ENCODE measurements around the gene INO80. TPM values are rescaled to one million over a fixed set of nuclear protein-coding genes. Genes with fewer than 3 reads are reported as not detected.

The INO80 gene
- polyA plus RNA-seq, 4 donors, result 6.9 to 18.7 (median 11.5) TPM

DNA sequence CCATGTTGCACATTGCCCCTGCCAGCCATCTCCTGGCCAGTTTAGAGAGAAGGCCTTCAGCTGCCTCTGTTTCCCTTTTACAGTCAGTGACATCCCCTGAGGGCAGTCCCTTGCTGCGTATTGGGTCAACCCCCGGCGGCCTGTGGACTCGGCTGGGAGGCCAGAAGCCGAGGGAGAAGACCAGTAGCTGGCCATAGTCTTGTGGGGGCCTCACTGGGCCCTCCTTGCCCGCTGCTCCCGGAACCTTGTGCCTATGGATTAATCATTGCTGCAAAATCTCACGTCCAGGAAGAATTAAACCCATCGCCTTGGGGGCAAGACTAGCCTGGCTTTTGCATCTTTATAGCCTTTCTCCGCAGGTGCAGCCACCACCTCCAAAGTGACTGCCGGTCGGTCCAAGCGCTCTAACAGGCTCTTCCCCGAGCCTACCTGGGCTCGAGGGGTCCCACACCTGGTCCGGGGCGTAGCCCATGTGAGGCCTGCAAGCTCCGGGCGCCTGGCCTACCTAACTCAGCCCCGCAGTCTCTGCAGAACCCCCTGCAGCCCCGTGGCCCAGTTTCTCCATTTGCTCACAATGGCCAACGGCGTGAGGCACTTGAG is 163.7 kb downstream of the INO80 start:
- Histone ChIP-seq H3K27me3 (ENCODE audit: control insufficient read depth in 3 of 3, insufficient read depth in 3 of 3, low read length in 3 of 3) (peaks cover 0 to 4% (median 0%) of the 10 kb centered on the region in 3 donors), H3K36me3 (ENCODE audit: control insufficient read depth in 3 of 3, insufficient read depth in 2 of 3, low read depth in 1 of 3, low read length in 3 of 3) (peaks cover 0 to 3% (median 0%) of the 10 kb centered on the region in 3 donors), H3K9me3 (ENCODE audit: control insufficient read depth in 2 of 2, insufficient read depth in 1 of 2, low read depth in 1 of 2, low read length in 1 of 2) (no peaks in the 10 kb centered on the region), H3K27ac (ENCODE audit: low read depth in 1 of 3, low read length in 2 of 3) (peak overlapping the region; percentile 56 to 94 (median 73)), H3K4me1 (ENCODE audit: control insufficient read depth in 3 of 3, insufficient read depth in 2 of 3, low read depth in 1 of 3, low read length in 2 of 3) (peaks cover 0 to 19% (median 3%) of the 10 kb centered on the region in 3 donors), H3K4me3 (ENCODE audit: low read depth in 1 of 3, low read length in 3 of 3) (peak overlapping the region; percentile 30 to 74 (median 40))
- no peak for DNase-seq
- WGBS, 3 donors, result 32 to 47% (median 40%) methylated on average over 23 of the region's 23 CpGs
- no peak for FAIRE-seq

- 89 to 93% (median 91%) methylated on average over 4 of the region's 4 CpGs for WGBS, 3 donors
These were observed 164.3 kb downstream of the INO80 start for GRCh38 chr15:40951764-40952163.

DNA sequence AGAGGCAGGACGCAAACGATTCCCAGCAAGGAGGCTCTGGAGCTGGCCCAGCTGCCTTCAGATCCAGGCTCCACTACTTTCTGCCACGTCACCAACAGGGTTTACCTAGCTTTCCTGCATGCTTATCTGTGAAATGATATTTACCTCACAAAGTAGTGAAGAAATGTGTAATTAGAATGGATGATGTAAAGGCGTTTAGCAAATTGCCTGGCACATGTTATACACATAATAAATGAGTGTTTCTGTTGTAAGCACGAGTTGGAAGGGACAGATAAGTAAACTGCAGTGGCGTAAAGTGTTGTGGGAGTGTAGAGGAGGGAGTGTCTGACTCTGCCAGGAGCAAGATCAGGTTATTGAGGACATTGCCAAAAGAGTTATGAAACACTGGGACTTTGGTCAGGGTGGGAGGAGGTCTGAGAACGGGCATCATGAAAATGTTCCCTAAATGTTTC is 166.3 kb downstream of the INO80 start:
- FAIRE-seq, result no peak
- Histone ChIP-seq H3K9me3 (ENCODE audit: control insufficient read depth in 2 of 2, insufficient read depth in 1 of 2, low read depth in 1 of 2, low read length in 1 of 2) (no peaks in the 10 kb centered on the region), H3K27ac (ENCODE audit: low read depth in 1 of 3, low read length in 2 of 3) (peak overlapping the region; percentile 24 to 65 (median 54)), H3K27me3 (ENCODE audit: control insufficient read depth in 3 of 3, insufficient read depth in 3 of 3, low read length in 3 of 3) (peaks cover 0 to 4% (median 0%) of the 10 kb centered on the region in 3 donors), H3K36me3 (ENCODE audit: control insufficient read depth in 3 of 3, insufficient read depth in 2 of 3, low read depth in 1 of 3, low read length in 3 of 3) (no peaks in the 10 kb centered on the region), H3K4me3 (ENCODE audit: low read depth in 1 of 3, low read length in 3 of 3) (no peak overlapping the region), H3K4me1 (ENCODE audit: control insufficient read depth in 3 of 3, insufficient read depth in 2 of 3, low read depth in 1 of 3, low read length in 2 of 3) (peaks cover 0 to 19% (median 3%) of the 10 kb centered on the region in 3 donors)
- DNase-seq, result peak; percentile 85 to 87
- WGBS, 3 donors, result 12 to 55% (median 27%) methylated on average over 7 of the region's 7 CpGs

More at GRCh38 chr15:40951764-40952163, 164.3 kb downstream of the INO80 start:
- Histone ChIP-seq H3K4me3 (ENCODE audit: low read depth in 1 of 3, low read length in 3 of 3) (no peak overlapping the region), H3K27me3 (ENCODE audit: control insufficient read depth in 3 of 3, insufficient read depth in 3 of 3, low read length in 3 of 3) (peaks cover 0 to 4% (median 0%) of the 10 kb centered on the region in 3 donors), H3K9me3 (ENCODE audit: control insufficient read depth in 2 of 2, insufficient read depth in 1 of 2, low read depth in 1 of 2, low read length in 1 of 2) (no peaks in the 10 kb centered on the region), H3K4me1 (ENCODE audit: control insufficient read depth in 3 of 3, insufficient read depth in 2 of 3, low read depth in 1 of 3, low read length in 2 of 3) (peaks cover 0 to 19% (median 3%) of the 10 kb centered on the region in 3 donors), H3K36me3 (ENCODE audit: control insufficient read depth in 3 of 3, insufficient read depth in 2 of 3, low read depth in 1 of 3, low read length in 3 of 3) (peaks cover 0 to 3% (median 0%) of the 10 kb centered on the region in 3 donors), H3K27ac (ENCODE audit: low read depth in 1 of 3, low read length in 2 of 3) (no peak overlapping the region)
- DNase-seq (no peak), FAIRE-seq (no peak)

DNA sequence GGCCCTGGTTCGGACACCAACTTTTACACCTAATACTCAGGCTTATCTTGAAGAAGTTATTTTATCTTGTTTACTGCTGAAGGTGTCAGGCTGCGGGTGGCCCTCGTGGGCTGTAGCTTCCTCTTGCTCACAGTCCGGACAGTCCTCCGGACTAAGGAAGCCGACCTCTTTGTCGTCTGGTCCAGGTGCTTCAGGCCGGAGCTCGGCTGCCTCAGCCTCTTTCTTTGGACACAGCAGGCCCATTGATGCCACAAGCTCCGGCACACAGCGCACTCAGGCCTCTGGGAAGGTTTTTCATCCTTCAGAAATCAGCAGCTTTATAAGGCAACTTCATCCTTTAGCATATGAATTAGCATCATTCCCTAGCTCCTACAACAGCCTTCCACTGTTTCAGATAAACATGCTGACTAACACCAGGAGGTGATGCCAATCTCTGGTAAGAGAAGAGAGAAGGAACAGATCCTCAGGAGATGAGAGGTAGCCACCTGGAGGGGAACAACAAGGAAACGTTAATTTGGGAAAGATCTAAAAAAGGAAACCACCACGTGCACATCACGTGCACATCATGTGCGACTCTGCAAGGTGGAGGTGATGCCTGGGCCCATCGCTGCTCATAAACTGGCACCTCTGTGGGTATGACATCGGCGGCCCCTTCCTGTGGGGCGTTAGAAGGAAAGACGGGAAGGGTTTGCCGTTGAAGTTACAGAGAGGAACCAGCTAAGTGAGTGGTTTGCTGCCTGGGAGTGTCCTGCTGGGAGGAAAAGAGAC is 167.2 kb downstream of the INO80 start:
- peaks cover 0 to 4% (median 0%) of the 10 kb centered on the region in 3 donors for H3K27me3 ChIP-seq (ENCODE audit: control insufficient read depth in 3 of 3, insufficient read depth in 3 of 3, low read length in 3 of 3)
- no peak for FAIRE-seq
- no peak for DNase-seq
- H3K27ac ChIP-seq (ENCODE audit: low read depth in 1 of 3, low read length in 2 of 3), result peak overlapping the region in 2 of 3 donors; percentile 54 to 65
- no peaks in the 10 kb centered on the region for H3K36me3 ChIP-seq (ENCODE audit: control insufficient read depth in 3 of 3, insufficient read depth in 2 of 3, low read depth in 1 of 3, low read length in 3 of 3)
- no peaks in the 10 kb centered on the region for H3K9me3 ChIP-seq (ENCODE audit: control insufficient read depth in 2 of 2, insufficient read depth in 1 of 2, low read depth in 1 of 2, low read length in 1 of 2)
- H3K4me1 ChIP-seq (ENCODE audit: control insufficient read depth in 3 of 3, insufficient read depth in 2 of 3, low read depth in 1 of 3, low read length in 2 of 3), result peaks cover 0 to 19% (median 3%) of the 10 kb centered on the region in 3 donors
- WGBS, 3 donors, result 75 to 81% (median 78%) methylated on average over 21 of the region's 21 CpGs
- no peak overlapping the region for H3K4me3 ChIP-seq (ENCODE audit: low read depth in 1 of 3, low read length in 3 of 3)

DNA sequence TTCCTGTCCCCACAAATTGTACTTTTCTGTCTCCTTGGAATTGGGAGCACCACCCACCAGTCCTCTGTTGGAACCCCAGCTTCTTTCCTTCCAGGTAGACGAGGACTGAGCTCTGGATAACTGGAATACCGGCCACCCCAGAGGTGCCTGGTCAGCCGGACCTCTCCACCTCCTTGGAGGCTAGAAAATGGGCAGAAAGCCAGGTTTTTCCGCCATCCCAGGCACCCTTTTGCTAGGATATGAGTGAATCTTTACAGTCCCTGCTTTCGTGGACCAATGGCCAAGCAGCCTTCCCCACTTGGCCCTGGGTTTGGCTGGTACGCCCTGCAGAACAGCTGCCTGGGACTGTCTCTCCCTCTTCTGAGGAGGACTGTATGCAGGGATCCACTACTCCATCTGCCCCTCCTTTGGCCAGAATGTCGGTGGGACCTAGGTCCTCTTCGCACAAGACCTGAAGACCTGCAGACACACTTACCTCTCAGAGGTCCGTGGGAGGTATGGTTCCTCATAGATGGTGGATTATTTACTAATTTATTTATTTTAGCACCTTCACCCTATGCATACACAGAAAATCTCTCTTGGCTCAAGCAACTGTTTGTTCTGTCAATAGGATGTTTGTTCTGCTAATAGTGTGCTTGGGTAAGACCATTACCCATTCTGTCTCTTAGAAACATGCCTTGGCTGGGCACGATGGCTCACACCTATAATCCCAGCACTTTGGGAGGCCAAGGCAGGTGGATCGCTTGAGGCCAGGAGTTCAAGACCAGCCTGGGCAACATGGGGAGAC is 171.4 kb downstream of the INO80 start:
- 88 to 94% (median 93%) methylated on average over 11 of the region's 11 CpGs for WGBS, 3 donors
- Histone ChIP-seq H3K4me1 (ENCODE audit: control insufficient read depth in 3 of 3, insufficient read depth in 2 of 3, low read depth in 1 of 3, low read length in 2 of 3) (peaks cover 0 to 30% (median 0%) of the 10 kb centered on the region in 3 donors), H3K36me3 (ENCODE audit: control insufficient read depth in 3 of 3, insufficient read depth in 2 of 3, low read depth in 1 of 3, low read length in 3 of 3) (peaks cover 0 to 7% (median 0%) of the 10 kb centered on the region in 3 donors), H3K4me3 (ENCODE audit: low read depth in 1 of 3, low read length in 3 of 3) (no peak overlapping the region), H3K27ac (ENCODE audit: low read depth in 1 of 3, low read length in 2 of 3) (no peak overlapping the region), H3K27me3 (ENCODE audit: control insufficient read depth in 3 of 3, insufficient read depth in 3 of 3, low read length in 3 of 3) (no peaks in the 10 kb centered on the region), H3K9me3 (ENCODE audit: control insufficient read depth in 2 of 2, insufficient read depth in 1 of 2, low read depth in 1 of 2, low read length in 1 of 2) (no peaks in the 10 kb centered on the region)
- DNase-seq (no peak), FAIRE-seq (no peak)

GRCh38 chr15:40943764-40944365 is 172.2 kb downstream of the INO80 start:
- H3K36me3 ChIP-seq (ENCODE audit: control insufficient read depth in 3 of 3, insufficient read depth in 2 of 3, low read depth in 1 of 3, low read length in 3 of 3), result peaks cover 0 to 14% (median 0%) of the 10 kb centered on the region in 3 donors
- FAIRE-seq (no peak), DNase-seq (no peak)
- WGBS, 3 donors, result 93 to 97% (median 96%) methylated on average over 9 of the region's 9 CpGs
- peaks cover 0 to 23% (median 0%) of the 10 kb centered on the region in 3 donors for H3K4me1 ChIP-seq (ENCODE audit: control insufficient read depth in 3 of 3, insufficient read depth in 2 of 3, low read depth in 1 of 3, low read length in 2 of 3)
- H3K27me3 ChIP-seq (ENCODE audit: control insufficient read depth in 3 of 3, insufficient read depth in 3 of 3, low read length in 3 of 3), result no peaks in the 10 kb centered on the region
- no peak overlapping the region for H3K27ac ChIP-seq (ENCODE audit: low read depth in 1 of 3, low read length in 2 of 3)
- no peak overlapping the region for H3K4me3 ChIP-seq (ENCODE audit: low read depth in 1 of 3, low read length in 3 of 3)
- H3K9me3 ChIP-seq (ENCODE audit: control insufficient read depth in 2 of 2, insufficient read depth in 1 of 2, low read depth in 1 of 2, low read length in 1 of 2), result no peaks in the 10 kb centered on the region

- FAIRE-seq (no peak), DNase-seq (no peak)
- peaks cover 0 to 23% (median 0%) of the 10 kb centered on the region in 3 donors for H3K4me1 ChIP-seq (ENCODE audit: control insufficient read depth in 3 of 3, insufficient read depth in 2 of 3, low read depth in 1 of 3, low read length in 2 of 3)
- H3K27ac ChIP-seq (ENCODE audit: low read depth in 1 of 3, low read length in 2 of 3), result peak overlapping the region in 1 of 3 donors; percentile 87
- 44 to 70% (median 56%) methylated on average over 12 of the region's 12 CpGs for WGBS, 3 donors
- H3K4me3 ChIP-seq (ENCODE audit: low read depth in 1 of 3, low read length in 3 of 3), result no peak overlapping the region
- H3K9me3 ChIP-seq (ENCODE audit: control insufficient read depth in 2 of 2, insufficient read depth in 1 of 2, low read depth in 1 of 2, low read length in 1 of 2), result no peaks in the 10 kb centered on the region
- H3K36me3 ChIP-seq (ENCODE audit: control insufficient read depth in 3 of 3, insufficient read depth in 2 of 3, low read depth in 1 of 3, low read length in 3 of 3), result peaks cover 0 to 22% (median 0%) of the 10 kb centered on the region in 3 donors
- H3K27me3 ChIP-seq (ENCODE audit: control insufficient read depth in 3 of 3, insufficient read depth in 3 of 3, low read length in 3 of 3), result no peaks in the 10 kb centered on the region
These were observed 173.2 kb downstream of the INO80 start for GRCh38 chr15:40942878-40943277.
